CD4-positive, alpha-beta T cell (primary cell): ENCODE measurements around the gene KCNAB2. TPM values are rescaled to one million over a fixed set of nuclear protein-coding genes. Genes with fewer than 3 reads are reported as not detected.

Experiments
- ATAC-seq: fragments of 200-7000 bp; cut with Tn5 transposase; one replicate; pipeline ENCODE4 v1.10.0; 2022; ENCODE audit warnings: mild to moderate bottlenecking; ENCODE audit not compliant: poor library complexity
- CTCF ChIA-PET: fragments of 350-600 bp; sonication (Branson Sonifier 250); formaldehyde crosslinking; loops from one replicate; lab custom pipeline; 2021; ENCODE audit warnings: antibody characterized with exemption, inconsistent platforms; lab: Charles Lee
- POLR2A ChIA-PET: fragments of 350-600 bp; sonication (Branson Sonifier 250); formaldehyde crosslinking; loops from one replicate; lab custom pipeline; 2021; ENCODE audit warnings: antibody characterized with exemption, inconsistent platforms; lab: Charles Lee
- DNase-seq, 14 experiments: peaks; one replicate each; pipeline ENCODE4 v3.0.0-alpha.2; 2013 to 2020; ENCODE audit warnings: mixed read lengths in 2 of 14
- H3K27ac ChIP-seq, 2 donors: one replicate each; pipeline versions ENCODE4 v1.5.1 to v1.7.0; 2013; ENCODE audit warnings: low read length in 2 of 2, low read depth in 1 of 2, mild to moderate bottlenecking in 1 of 2
- H3K27me3 ChIP-seq, 2 experiments: 1 replicate in 1 of 2; 2 replicates in 1 of 2; pipeline versions ENCODE4 v1.6.1 to v1.7.0; 2013; ENCODE audit warnings: low read length in 2 of 2, control low read depth in 1 of 2, mild to moderate bottlenecking in 1 of 2, moderate library complexity in 1 of 2; ENCODE audit not compliant: insufficient read depth in 2 of 2, control insufficient read depth in 1 of 2
- H3K36me3 ChIP-seq: one replicate; pipeline ENCODE4 v1.6.1; 2013; ENCODE audit warnings: low read length, control low read depth; ENCODE audit not compliant: insufficient read depth
- H3K4me1 ChIP-seq: one replicate; pipeline ENCODE4 v1.6.1; 2013; ENCODE audit warnings: low read length, control low read depth; ENCODE audit not compliant: insufficient read depth
- H3K4me3 ChIP-seq: one replicate; pipeline ENCODE4 v1.5.1; 2013; ENCODE audit warnings: mild to moderate bottlenecking, low read length, moderate library complexity
- H3K9me3 ChIP-seq, 2 experiments: 1 replicate in 1 of 2; 2 replicates in 1 of 2; pipeline versions ENCODE4 v1.6.1 to v1.7.0; 2013; ENCODE audit warnings: low read length in 2 of 2, mild to moderate bottlenecking in 2 of 2, control low read depth in 1 of 2, moderate library complexity in 1 of 2; ENCODE audit not compliant: control insufficient read depth in 1 of 2, insufficient read depth in 1 of 2
- H3K27ac Mint-ChIP-seq: one replicate; pipeline ENCODE4 v1.8.0; 2020; ENCODE audit warnings: mixed read lengths
- H3K27me3 Mint-ChIP-seq: one replicate; pipeline ENCODE4 v1.8.0; 2021; ENCODE audit warnings: mixed read lengths
- H3K36me3 Mint-ChIP-seq: one replicate; pipeline ENCODE4 v1.8.0; 2021; ENCODE audit warnings: low read depth, mixed read lengths
- H3K4me1 Mint-ChIP-seq: one replicate; pipeline ENCODE4 v1.8.0; 2021; ENCODE audit warnings: low read depth, mixed read lengths
- H3K4me3 Mint-ChIP-seq: one replicate; pipeline ENCODE4 v1.8.0; 2020; ENCODE audit warnings: mild to moderate bottlenecking, mixed read lengths
- H3K9me3 Mint-ChIP-seq: one replicate; pipeline ENCODE4 v1.8.0; 2020; ENCODE audit warnings: mixed read lengths
- intact Hi-C, 2 experiments: fragments of 100-400 bp; cut with DNase I in 1 of 2; cut with micrococcal nuclease in 1 of 2; formaldehyde crosslinking; loops; one replicate each; pipeline versions ENCODE4 v1.15.1 to v1.9.0; 2023 to 2025; cut with DNase I, micrococcal nuclease
- total RNA-seq, 174 experiments: library from RNA in 2 of 174; stranded (reverse) in 2 of 174; gene quantifications; one replicate each; pipeline ENCODE4 v1.2.3 and lab custom pipeline; 2021 to 2026
- TF ChIP-seq, protein P1 (sequence below): fragments of 200-600 bp; IDR thresholded peaks from one replicate; pipeline ENCODE4 v1.8.0; 2022; ENCODE audit warnings: antibody characterized with exemption, mild to moderate bottlenecking

Gene KCNAB2
- total RNA-seq, 2 experiments from 2014 or later = 147 to 155 TPM

DNA sequence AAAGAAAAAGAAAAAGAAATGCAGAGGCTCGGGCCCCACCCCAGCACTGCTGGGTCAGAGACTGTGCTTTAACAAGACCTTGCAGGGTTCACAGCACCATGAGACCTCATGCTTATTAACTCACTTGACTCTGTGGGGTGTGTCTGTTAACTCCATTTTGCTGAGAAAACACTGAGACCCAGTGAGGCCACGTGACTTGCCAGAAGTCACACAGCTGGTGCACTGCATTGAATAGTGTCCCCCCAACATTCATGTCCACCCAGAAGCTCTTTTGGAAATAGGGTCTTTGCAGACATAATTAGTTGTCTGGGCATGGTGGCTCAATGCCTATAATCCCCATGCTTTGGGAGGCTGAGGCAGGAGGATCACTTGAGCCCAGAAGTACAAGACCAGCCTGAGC is 94.7 kb downstream of the KCNAB2 start:
- Mint-ChIP-seq H3K4me3 (no peak overlapping the region), H3K36me3 (no peaks in the 10 kb centered on the region), H3K4me1 (no peaks in the 10 kb centered on the region), H3K27ac (no peak overlapping the region), H3K27me3 (no peaks in the 10 kb centered on the region), H3K9me3 (no peaks in the 10 kb centered on the region)
- ATAC-seq = no peak
- no peak overlapping the region for H3K27ac ChIP-seq
- no peaks in the 10 kb centered on the region for H3K9me3 ChIP-seq
- TF ChIP-seq, protein P1, sequence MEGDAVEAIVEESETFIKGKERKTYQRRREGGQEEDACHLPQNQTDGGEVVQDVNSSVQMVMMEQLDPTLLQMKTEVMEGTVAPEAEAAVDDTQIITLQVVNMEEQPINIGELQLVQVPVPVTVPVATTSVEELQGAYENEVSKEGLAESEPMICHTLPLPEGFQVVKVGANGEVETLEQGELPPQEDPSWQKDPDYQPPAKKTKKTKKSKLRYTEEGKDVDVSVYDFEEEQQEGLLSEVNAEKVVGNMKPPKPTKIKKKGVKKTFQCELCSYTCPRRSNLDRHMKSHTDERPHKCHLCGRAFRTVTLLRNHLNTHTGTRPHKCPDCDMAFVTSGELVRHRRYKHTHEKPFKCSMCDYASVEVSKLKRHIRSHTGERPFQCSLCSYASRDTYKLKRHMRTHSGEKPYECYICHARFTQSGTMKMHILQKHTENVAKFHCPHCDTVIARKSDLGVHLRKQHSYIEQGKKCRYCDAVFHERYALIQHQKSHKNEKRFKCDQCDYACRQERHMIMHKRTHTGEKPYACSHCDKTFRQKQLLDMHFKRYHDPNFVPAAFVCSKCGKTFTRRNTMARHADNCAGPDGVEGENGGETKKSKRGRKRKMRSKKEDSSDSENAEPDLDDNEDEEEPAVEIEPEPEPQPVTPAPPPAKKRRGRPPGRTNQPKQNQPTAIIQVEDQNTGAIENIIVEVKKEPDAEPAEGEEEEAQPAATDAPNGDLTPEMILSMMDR = no peak
- H3K27me3 ChIP-seq = no peaks in the 10 kb centered on the region
- intact Hi-C loops = no loop called here
- POLR2A ChIA-PET = no interaction called here
- H3K36me3 ChIP-seq = no peaks in the 10 kb centered on the region
- H3K4me3 ChIP-seq = no peak overlapping the region
- CTCF ChIA-PET = no interaction called here
- H3K4me1 ChIP-seq = no peaks in the 10 kb centered on the region
- DNase-seq = no peak

GRCh38 chr1:6141592-6141991 is 95.9 kb downstream of the KCNAB2 start:
- Mint-ChIP-seq H3K4me3 (no peak overlapping the region), H3K27me3 (no peaks in the 10 kb centered on the region), H3K27ac (no peak overlapping the region), H3K4me1 (no peaks in the 10 kb centered on the region), H3K36me3 (no peaks in the 10 kb centered on the region), H3K9me3 (no peaks in the 10 kb centered on the region)
- CTCF ChIA-PET = no interaction called here
- intact Hi-C loops = no loop called here
- H3K27me3 ChIP-seq = peaks cover 0 to 2% of the 10 kb centered on the region in 2 experiments
- POLR2A ChIA-PET = no interaction called here
- no peak overlapping the region for H3K4me3 ChIP-seq
- no peaks in the 10 kb centered on the region for H3K4me1 ChIP-seq
- DNase-seq = peak in 2 of 14 experiments; percentile 23 to 42
- ATAC-seq = no peak
- H3K36me3 ChIP-seq = no peaks in the 10 kb centered on the region
- no peaks in the 10 kb centered on the region for H3K9me3 ChIP-seq
- TF ChIP-seq, protein P1 = no peak
- H3K27ac ChIP-seq = no peak overlapping the region

DNA sequence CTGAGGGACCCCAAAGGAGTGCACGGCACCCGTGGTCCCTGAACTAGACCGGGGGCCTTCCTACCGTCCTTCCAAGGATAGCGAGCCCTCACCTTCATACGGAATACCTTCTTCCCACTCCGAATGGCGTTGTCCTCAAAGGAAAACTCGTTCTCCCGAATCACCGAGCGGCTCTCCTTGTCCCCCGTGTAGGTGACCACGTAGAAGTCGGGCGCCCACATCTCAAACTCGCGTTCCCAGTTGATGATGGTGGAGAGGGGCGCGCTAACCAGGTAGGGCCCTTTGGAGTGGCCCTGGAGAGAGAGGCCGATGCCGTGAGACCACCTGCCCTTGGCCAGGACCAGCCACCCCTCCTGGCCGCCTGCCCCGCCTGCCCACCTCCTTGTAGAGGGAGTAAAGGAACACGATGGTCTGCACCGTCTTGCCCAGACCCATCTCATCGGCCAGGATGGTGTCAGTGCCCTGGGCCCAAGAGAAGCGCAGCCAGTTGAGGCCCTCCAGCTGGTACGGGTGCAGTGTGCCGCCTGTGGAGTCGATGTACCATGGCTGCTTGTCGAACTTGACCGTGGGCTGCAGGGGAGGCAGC is 96.4 kb downstream of the KCNAB2 start:
- Histone ChIP-seq H3K27me3 (peaks cover 0 to 3% of the 10 kb centered on the region in 2 experiments), H3K36me3 (no peaks in the 10 kb centered on the region), H3K4me1 (no peaks in the 10 kb centered on the region), H3K9me3 (no peaks in the 10 kb centered on the region), H3K4me3 (no peak overlapping the region), H3K27ac (no peak overlapping the region)
- H3K27ac Mint-ChIP-seq = no peak overlapping the region
- no peaks in the 10 kb centered on the region for H3K9me3 Mint-ChIP-seq
- intact Hi-C loops = no loop called here
- H3K4me1 Mint-ChIP-seq = no peaks in the 10 kb centered on the region
- H3K27me3 Mint-ChIP-seq = no peaks in the 10 kb centered on the region
- ChIA-PET POLR2A (no interaction called here), CTCF (no interaction called here)
- H3K4me3 Mint-ChIP-seq = no peak overlapping the region
- H3K36me3 Mint-ChIP-seq = no peaks in the 10 kb centered on the region
- DNase-seq (no peak), ATAC-seq (no peak)
- TF ChIP-seq, protein P1 = no peak
